Erythroblast (primary cell): Measurements from ENCODE around the gene SCRN2.

Experiments
- GATA1 ChIP-seq: IDR thresholded peaks from 2 replicates; pipeline ENCODE4 v1.6.1; 2011; ENCODE audit warnings: low read depth, mild to moderate bottlenecking, control low read depth, low read length, moderate library complexity
- POLR2A ChIP-seq: IDR thresholded peaks from 2 replicates; pipeline ENCODE4 v1.6.1; 2011; ENCODE audit warnings: mild to moderate bottlenecking, low read length

- TF ChIP-seq POLR2A (peak; percentile 95), GATA1 (no peak)
Measured at GRCh38 chr17:47831003-47831933, 9.8 kb downstream of the SCRN2 start, which contains the start of the genes LRRC46 and MRPL10.
